Stimulated activated CD8-positive, alpha-beta memory T cell treated with anti-CD3 and anti-CD28 coated beads, Interleukin-15, amount 100 ng/mL, for 24 hours (primary cell): ENCODE data around the gene HEATR3.
A peak's percentile ranks its signal among the peaks of the same experiment; 100 is the strongest.
"Not testable (repeated sequence)": the region's sequence is repeated elsewhere in the genome, so short reads cannot be mapped to it uniquely, and the experiment has no call there.

ENCODE experiments used
- DNase-seq: peaks from one replicate; pipeline ENCODE4 v3.0.0-alpha.2; 2020; ENCODE audit warnings: low read depth

HEATR3 gene

DNA sequence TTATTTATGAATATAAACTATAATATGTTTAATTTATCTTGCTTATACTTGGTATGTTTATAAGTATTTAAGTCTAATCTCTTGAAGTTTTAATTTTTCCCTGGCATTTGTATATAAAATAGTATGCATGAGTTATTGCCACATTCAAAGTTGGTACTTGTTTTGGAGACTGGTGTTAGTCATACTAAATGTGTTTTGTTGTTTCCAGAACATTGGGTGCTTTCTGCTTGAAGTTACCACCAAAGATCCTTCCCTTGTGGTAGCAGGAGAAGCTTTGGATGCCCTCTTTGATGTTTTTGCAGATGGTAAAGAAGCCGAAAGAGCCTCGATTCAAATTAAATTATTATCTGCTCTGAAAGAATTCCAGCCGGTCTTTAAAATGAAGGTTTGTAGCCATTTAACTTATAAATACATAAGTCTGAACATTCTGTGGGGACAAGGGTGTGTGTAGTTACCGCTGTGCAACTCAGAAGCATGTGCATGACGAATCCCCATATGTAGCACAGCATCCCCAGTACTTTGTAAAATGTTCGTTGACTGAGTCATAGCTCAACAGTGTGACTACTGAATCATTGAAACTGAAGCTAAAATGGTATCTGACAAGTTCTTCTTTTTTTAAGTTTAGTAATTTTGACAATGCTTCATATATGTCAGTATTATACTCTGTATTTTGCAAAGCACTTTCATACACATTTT lies 36.4 kb downstream of the HEATR3 start:
- DNase-seq: no peak

DNA sequence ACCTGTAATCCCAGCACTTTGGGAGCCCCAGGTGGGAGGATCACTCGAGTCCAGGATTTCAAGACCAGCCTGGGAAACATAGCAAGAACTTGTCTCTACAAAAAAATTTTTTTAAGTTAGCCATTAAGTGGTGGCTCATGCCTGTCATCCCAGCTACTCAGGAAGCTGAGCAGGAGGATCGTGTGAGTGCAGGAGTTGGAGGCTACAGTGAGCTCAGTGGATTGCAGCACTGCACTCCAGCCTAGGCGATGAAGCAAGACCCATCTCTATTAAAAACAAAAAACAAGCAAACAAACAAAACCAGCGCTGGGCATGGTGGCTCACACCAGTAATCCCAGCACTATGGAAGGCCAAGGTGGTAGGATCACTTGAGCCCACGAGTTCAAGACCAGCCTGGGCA lies 38.0 kb downstream of the HEATR3 start:
- no peak for DNase-seq

DNA sequence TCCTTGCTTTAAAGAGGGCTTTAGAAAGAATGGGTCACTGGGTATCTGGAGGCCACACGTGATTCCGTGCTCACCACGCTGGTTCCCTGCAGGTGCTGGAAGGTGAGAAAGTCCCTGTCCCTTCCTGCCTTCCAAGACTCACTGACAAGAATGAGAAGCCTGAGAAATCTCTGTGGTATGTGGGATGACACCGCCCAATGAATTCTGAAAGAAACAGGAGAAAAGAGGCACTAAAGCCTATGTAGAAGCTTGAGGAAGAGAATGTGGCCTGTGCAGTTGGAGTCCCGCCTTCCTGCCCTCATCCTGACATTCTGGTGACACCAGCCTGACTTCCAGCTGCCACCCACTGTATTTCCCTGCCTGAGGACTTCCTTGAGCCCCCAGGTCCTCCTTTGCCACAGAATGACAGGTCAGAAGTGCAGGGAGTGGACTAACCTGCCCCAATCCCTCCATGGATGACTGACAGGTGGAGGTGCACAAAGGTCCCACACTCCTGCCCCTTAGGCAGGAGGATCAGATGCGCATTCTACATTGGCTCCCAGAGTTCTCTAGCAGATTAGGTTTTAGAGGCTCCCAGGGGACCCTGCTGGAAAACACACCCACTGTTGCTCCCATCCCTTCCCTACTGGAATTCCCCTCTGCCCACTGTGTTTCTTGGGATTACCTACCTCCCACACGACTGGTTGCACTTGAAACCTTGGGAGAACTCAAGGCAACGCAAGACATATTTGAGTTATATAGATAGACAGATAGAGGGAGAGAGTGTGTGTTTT lies 48.8 kb downstream of the HEATR3 start:
- DNase-seq: no peak

DNA sequence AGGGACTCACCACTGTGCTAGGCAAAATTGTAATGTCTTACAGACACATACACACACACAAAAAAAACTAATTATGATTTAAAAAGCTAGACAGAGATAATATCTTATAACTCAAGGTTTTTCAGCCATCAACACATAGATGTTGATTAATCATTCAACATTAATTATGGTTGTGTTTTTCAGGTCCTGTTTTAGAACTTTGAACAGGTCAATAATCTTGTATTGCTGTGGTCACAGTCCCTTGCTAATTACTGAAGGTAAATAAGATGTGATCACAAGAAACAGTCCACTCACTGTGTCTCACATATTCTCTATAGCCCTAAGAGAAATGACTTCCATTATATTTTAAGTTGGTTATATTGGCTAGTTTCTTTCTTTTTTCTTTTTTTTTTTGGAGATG lies 54.9 kb downstream of the HEATR3 start:
- no peak for DNase-seq

DNA sequence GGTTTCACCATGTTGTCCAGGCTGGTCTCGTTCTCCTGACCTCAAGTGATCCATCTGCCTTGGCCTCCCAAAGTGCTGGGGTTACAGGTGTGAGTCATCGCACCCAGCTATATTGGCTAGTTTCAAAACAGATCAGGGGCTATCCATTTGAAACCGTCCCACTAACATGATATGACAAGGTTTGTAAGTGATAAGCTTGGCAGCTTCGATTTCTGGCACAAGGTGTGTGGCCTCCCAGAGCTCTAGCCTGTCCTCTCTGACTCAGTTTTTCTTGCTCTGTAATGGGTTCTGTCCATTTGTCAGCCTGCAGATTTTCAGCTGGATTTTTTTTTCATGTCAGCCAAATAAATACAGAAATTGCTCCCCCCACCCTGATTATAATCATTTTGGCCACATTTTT lies 55.5 kb downstream of the HEATR3 start:
- no peak for DNase-seq

DNA sequence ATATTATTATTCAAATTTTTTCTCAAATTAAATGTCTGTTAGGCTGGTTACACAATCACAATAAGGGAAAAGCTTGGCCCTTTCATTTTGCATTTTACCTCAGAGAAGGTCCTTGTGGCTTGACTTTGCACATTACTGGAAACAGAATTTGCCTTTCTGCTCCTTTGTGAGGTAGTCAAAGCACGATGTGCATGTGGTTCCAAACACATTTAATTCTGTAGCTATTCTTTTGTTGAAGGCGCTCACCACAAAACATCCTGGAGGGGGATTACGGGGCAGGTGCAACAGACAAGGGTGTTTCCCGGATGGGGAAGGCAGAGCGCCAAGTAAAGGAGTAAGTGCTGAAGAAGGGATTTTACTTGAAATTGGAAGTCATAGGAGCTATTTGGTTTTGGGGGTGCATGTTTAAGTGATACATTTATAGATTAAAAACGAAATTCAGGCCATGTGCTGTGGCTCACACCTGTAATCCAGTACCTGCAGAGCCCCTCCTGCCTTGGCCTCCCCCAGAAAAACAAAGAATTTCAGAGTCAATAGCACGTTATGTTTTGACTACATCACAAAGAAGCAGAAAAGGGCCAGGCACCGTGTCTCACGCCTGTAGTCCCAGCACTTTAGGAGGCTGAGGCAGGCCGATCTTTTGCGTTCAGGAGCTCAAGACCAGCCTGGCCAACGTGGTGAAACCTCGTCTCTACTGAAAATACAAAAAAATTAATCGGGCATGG lies 56.1 kb downstream of the HEATR3 start:
- no peak for DNase-seq

DNA sequence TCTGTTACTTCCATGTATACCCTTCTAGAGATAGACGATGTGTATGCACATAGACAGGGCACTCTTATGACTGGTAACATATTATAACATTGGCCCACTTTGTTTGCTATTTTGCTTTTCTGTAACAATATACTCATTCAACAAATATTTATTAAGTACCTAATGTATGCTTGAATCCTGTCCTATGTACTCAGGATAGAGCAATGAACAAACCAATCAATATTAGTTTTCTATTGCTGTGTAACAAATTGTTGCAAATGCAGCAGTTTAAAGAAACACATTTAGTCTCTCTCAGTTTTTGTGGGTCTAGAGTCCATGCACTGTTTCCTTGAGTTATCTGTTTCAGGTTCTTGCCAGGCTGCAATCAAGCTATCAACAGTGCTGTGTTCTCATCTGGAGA lies 57.6 kb downstream of the HEATR3 start:
- DNase-seq: no peak

DNA sequence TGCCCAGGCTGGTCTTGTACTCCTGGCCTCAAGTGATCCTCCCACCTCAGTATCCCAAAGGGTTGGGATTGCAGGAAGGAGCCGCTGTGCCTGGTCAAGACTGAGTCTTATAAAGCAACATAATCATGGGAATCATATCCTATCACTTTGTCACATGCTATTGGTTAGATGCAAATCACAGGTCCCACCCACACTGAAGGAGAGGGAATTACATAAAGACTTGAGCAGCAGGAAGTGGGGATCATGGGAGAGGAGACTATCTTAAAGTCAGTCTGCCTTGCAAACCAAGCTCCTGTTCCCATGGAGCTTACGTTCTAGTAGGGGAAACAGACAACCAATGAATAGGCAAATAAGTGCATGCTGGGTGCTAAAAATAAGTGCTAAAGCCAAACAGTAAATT lies 59.0 kb downstream of the HEATR3 start:
- no peak for DNase-seq

DNA sequence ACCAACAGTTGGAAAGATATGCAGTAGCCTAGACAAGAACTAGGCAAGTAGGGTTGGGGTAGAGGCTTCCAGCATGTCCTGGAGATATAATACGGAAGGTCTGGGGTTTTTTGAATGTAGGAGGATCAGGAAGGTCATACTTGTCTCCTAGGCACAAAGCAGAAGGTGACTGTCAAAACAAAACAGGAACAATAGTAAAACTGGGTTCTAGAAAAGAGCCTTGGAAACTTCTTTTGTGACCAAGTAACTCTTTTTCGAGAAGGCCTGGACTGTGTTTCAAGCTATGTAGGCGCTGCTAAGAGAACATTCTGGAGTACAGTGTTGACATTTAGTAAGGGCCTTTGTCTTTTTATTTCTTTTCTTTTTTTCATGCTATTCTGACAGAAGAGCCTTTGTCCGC lies 60.4 kb downstream of the HEATR3 start:
- DNase-seq: no peak

DNA sequence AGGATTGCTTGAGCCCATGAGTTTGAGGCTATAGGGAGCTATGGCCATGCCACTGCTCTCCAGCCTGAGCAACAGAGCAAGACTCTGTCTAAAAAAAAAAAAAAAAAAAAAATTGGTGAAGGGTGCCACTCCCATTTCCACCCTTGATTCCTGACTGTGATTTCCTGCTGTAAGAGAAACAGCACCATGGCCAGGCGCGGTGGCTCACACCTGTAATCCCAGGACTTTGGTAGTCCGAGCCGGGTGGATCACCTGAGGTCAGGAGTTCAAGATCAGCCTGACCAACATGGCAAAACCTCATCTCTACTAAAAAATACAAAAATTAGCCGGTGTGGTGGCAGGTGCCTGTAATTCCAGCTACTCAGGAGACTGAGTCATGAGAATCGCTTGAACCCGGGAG lies 66.8 kb downstream of the HEATR3 start:
- DNase-seq: not testable (repeated sequence)

DNA sequence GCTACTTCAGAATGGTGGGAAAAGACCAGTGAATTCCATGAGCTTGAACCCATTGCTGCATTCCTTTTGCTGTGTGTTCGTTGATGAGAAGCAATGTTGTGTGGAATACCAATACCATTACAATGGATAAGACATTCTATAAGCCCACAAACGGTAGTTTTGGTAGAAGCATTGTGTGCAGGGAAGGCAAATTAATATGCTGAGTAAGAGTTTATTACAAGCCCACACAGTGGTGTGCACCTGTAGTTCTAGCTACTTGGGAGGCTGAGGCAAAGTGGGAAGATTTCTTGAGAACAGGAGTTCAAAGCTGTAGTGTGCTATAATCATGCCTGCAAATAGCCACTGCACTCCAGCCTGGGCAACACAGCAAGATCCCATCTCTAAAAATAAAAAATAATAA lies 67.4 kb downstream of the HEATR3 start:
- DNase-seq: no peak

DNA sequence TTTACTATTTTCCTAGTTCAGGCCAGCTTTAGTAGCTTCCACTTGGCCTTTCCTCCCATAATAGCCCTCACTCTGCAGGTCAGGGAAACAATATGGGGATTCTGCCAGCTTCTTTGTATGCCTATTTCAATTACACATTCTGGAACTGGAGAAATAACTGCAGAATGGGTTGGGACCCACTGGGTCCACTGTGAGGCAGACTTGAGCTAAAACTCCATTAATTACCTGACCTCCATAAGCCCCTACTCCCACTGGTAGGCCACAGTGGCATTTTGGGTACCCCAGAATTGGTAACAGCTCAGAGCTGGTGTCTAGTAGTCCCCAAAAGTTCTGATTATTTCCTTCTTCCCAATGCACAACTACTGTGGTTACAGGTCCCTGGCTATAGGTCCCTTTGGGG lies 70.6 kb downstream of the HEATR3 start:
- DNase-seq: no peak

DNA sequence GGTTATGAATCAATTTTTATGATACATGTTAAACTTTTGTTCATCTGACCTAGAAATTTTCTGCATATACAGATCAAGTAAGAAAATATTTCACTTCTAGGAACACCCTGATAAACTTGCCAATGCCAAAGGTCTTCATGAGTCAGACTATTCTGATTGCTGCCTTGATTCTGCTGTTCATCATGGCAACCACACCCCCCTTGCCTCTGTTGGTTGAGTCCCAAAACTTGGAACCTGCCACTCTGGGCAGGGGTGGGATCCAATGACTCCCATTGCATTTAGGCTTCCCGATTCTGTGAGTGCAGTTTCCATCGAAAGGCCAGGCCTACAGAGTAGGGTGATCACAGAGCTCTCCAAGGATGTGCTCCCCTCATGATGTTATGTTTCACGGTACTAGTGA lies 71.5 kb downstream of the HEATR3 start:
- no peak for DNase-seq

DNA sequence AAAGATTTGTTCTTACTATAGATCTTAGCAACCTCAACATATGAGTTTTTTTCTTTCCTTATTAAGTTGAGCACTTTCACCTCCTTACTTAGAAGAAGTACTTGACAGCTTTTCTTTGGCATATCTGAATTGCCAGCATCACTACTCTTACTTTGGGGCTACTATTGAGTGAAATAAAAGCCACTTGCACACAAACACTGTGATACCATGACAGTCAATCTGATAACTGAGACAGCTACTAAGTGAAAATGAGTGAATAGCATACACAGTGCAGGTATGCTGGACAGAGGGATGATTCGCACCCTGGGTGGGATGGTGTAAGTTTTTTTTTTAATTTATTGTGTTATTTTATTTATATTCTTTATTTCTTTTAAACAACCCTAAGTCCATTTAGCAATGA lies 73.8 kb downstream of the HEATR3 start:
- DNase-seq: no peak

DNA sequence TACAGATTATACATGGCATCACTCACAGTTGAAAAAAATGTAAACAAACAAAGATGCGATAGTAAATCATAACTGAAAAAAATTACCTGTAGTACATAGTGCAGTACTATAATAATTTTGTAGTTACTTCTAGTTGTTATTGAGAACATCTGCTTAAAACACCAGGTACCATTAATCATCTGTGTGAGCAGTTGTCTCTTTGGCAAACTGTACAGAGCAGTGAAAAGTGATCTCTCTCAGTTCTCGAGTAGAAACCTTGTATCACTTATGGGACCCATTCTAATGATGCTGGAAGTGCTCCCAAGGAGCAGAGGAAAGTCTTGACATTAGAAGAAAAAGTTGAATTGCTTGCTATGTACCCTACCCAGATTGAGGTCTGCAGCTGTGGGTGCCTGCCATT lies 78.4 kb downstream of the HEATR3 start:
- DNase-seq: no peak

DNA sequence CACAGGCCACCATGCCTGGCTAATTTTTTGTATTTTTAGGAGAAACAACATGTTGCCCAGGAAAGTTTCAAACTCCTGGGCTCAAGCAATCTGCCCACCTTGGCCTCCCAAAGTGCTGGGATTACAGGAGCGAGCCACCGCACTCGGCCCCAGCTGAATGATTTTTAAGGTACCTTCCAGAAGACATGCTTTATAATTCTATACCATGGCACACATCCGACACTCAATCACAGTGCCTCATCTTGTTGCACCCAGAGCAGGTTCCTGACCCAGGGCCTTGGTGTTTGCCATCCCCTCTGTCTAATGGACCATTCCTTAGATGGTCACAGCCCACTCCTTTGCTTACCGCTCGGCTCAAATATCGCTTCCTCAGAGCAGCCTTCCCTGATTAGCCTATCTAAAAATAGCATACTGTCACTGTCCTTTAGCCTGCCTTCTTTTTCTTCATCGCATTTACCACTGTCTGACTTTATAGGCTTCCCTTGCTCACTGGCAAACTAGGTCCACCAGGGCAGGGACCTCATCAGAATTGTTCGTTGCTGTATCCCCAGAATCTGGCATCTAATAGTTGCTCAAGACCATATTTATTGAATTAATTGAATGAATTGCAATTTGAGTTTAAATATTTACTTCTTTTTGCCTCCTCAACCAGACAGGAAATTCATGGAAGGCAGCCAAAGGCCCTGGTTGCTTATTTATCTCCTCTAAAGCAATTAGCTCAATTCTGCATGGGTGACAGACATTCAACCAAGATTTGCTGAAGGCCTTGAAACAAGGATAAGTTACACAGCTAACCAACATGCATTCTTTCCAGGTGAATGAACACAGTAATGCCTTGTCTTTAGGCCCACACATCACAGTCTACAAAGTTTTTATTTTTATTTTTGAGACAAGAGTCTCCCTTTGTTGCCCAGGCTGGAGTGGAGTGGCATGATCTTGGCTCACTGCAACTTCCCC lies 81.0 kb downstream of the HEATR3 start:
- no peak for DNase-seq

DNA sequence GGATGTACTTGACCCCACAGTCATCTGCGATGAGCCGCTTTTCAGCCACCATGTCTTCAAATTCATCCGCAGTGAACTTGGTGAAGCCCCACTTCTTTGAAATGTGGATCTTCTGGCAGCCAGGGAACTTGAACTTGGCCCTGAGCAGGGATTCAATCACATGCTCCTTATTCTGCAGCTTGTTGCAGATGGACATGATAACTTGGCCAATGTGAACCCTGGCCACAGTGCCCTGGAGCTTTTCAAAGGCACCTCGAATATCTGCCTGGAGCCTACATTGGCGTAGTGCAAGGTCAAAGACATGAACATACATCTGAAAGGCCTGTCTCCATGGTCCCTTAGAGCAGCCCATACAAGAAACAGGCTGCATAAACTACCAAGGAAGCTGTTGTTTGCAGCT lies 85.6 kb downstream of the HEATR3 start:
- DNase-seq: no peak

DNA sequence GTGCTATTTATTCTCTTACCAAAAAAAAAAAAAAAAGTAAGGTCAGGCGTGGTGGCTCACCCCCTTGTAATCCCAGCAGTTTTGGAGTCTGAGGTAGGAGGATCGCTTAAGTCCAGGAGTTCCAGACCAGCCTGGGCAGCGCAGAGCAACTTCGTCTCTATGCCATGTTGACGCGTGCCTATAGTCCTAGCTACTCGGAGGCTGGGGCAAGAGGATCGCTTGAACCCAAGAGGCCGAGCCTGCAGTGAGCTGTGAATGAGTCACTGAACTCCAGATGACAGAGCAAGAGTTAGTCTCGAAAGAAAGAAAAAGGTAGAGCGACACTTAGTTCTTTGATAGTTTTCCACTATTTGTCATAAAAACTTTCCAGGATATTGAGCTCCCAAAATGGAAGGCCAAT lies 86.0 kb downstream of the HEATR3 start:
- DNase-seq: no peak

DNA sequence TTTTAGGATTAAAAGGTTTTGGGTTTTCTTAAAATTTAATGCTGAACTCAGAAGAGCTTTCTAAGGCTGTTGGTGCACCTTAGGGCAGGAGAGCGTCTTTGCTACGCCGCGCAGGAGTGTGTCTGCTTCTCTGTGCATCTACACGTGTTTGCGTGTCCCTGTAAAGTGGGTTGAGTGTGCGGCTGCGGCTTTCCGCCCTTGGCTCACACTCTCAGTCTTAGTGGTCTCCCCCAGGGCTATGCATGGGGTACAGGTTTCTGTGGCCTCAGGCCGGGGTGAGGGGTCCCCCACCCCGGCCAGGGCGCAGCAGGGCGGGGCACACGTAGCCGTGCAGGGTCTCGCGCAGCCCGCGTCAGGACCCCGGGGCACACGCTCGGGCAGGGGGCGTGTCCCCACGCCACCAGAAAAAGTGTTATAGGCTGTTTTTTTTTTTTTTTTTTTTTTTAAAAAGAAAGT lies 86.6 kb downstream of the HEATR3 start:
- peak; percentile 31 for DNase-seq

DNA sequence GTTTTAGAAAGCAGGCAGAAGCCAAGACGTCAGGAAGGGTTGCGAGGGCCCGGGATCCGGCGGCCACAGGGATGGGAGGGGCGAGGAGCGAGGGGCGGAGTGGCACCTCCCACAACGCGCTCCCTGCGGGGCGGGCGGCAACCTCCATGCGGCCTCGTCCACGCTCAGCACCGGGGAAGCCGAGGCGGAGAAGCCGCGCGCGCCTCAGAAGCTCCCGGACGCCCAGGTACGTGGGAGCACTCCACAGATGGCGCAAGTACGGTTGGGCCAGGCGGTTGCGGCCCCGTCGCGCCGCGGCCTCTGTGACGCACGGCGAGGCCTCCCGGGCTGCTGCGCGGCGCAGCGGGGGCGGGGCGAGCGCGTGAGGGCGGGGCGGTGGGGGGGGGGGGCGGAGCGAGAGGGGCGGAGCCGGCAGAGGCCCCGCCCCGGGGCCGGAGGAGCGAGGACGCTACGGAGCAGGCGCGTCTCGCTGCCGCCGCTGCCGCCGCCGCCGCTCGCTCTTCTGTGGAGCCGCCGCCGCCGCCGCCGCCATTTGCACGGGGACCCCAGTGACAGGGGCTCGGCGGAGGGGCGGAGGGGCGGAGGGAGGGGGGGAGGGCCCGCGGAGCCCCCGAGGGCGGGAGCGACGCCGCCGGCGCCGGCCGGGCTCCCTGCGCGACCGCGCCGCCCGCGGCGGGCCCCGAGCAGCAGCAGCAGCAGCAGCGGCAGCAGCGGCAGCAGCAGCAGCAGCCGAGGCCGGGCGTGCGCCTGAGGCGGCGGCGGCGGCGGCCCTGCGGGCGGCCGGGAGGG lies 87.2 kb downstream of the HEATR3 start, which contains the start of gene TENT4B:
Gene TENT4B, plus strand, starts transcription at position 500 of the 789 bp plus-strand sequence. CDS start 316 bp downstream, outside the sequence.
- DNase-seq: peak; percentile 61
